GM21423 (cell line): ENCODE data around the gene ERICH2.

Source experiments
- ATAC-seq: cut with Tn5 transposase; IDR thresholded peaks from one replicate; pipeline ENCODE4 v1.9.1; 2021; ENCODE audit warnings: mild to moderate bottlenecking, moderate library complexity; ENCODE audit not compliant: unreplicated experiment

The ERICH2 gene

GRCh38 chr2:170762760-170763159, 7.4 kb upstream of the ERICH2 start:
- ATAC-seq, result no peak

DNA sequence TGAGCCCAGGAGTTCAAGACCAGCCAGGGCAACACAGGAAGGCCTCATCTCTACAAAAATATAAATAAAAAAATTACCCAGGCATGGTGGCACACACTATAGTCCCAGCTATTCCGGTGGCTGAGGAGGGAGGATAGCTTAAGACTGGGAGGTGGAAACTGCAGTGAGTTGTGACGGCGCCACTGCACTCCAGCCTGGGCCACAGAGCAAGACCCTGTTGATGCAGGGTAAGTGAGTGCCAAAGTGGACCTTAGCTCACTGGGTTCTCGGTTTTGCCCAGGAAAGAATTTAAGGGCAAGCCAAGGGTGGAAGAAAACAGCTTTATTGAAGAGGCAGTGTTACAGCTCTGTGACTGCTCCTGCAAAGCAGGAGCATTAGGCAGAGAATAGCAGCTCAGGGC, 6.9 kb upstream of the ERICH2 start:
- ATAC-seq, result no peak

DNA sequence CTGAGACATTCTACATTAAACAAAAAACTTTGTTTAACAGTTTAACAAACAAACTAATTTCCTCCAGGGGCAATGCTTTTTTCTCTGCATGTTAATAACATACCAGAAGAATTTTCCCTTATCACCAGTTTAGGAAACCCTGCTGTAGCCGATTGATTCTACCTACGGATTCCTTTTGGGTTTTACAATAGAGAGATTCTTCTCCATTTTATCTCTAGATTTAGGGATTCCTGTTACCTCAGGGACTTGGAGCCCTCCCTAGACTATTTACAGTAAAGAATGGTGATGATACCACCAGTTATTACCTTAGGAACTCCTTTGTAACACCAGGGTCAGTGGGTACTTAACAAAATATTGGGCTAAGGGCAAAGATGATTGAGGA, 5.3 kb upstream of the ERICH2 start:
- no peak for ATAC-seq

GRCh38 chr2:170766693-170767092, 3.5 kb upstream of the ERICH2 start:
- no peak for ATAC-seq

DNA sequence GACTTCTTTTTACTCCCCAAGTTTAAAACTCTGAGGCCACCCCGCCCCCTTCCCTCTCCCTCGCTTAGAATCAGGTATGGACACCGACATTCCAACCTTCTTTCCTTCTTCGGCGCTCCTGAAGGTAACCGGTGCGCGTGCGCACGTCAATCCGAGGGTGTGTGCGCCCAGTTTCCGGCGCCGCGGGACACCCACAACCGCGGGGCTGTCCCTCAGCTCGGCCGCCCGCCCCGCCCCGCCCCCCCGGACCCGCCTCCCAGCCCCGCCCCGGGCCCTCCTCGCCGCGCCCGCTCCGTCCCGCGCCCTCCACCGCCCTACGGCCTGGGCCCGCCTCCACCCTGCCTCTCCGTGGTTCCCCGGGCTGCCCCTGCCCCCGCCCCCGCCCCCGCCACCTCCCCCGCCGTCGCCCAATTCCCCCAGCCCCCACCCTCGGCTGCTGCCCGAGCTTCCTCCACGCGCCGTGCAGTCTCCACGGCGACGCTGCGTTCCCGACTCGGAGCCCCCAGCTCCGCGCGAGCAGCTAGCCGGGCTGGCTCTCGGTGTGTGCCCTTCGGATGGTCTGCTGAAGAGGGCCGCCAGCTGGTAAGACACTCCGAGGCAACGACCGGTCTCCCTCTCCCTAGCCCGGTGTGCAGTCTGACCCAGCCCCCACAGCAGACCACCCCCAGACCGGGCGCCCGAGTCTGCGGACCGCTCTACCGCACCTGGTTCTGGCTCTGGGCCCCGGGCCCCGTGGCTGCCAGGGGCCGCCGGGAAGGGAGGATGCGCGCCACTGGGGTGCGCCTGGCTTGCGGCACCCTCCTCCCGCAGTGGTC, 635 bp downstream of the ERICH2 start:
- ATAC-seq, result peak; percentile 84

- ATAC-seq, result no peak
Observed at GRCh38 chr2:170771421-170771937, 1.3 kb downstream of the ERICH2 start.

DNA sequence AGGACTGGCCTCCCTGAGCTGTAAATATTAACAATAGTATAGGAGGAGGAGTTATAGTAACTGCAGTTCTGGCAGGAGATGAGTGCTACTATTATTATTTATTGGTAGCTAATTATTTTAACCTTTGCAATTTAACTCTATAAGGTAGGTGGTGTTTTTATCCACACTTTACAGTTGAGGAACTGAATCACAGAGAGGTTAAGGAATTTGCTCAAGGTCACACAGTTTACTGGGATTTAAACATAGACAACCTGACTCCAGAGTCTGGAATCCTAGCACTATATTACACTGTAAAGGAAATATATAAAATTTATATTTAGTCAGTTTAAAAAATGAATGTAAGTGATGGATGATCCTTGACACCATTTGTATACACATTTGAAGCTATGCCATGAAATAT, 2.1 kb downstream of the ERICH2 start:
- ATAC-seq, result no peak

DNA sequence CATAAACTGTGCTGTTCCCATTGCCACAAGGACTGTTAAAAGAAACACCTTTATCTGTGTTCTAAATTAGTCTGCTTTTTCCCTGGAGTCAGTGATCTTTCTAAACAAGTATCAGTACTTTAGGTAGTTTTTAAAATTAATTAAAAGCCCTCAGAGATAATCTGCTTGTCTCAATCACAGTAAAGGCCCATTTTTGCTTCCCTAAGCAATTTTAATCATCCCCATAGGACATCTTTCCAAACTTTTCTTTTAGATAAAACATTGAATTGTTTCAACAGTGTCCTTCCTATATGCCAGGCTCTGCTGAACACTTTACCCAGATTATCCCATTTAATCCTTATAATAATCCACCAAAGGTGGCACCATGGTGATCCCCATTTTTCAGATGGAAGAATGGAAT, 3.9 kb downstream of the ERICH2 start:
- ATAC-seq, result no peak

DNA sequence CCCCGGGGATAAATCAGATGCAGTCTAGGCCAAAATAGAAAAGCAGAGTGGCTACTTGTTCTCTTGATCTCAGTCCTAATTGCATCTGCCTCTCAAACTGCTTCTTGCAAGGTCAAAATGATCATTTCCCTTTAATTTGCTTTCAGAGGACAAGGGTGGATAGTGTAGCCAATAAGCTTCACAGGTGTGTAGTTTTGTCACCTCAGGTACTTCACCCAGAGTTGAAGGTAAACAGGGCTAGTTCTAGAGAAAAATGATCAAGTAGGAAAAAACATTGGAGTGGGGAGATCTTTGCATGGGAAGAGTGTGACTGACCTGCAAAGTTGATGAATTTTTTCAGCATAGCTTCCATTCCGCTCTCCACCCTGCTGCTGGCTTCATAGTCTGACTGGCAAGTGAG, 8.7 kb downstream of the ERICH2 start:
- ATAC-seq, result no peak

GRCh38 chr2:170779304-170779703, 9.1 kb downstream of the ERICH2 start:
- ATAC-seq, result no peak

DNA sequence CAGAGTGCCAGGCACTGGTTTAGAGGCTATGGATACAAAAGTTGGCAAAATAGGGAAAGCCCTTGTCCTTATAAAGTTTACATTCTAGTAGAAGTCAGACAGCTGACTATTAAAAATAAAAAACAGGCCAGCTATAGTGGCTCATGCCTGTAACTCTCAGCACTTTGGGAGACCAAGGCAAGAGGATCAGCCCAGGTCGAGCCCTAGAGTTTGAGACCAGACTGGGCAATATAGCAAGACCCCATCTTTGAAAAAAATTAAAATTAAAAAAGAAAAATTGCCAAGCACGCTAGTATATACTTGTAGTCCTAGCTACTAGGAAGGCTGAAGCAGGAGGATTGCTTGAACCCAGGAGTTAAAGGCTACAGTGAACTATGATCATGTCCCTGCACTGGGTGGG, 12.5 kb downstream of the ERICH2 start:
- no peak for ATAC-seq

GRCh38 chr2:170783549-170783948, 13.4 kb downstream of the ERICH2 start:
- no peak for ATAC-seq

- ATAC-seq, result no peak
Observed at GRCh38 chr2:170798996-170799395, 28.8 kb downstream of the ERICH2 start.

DNA sequence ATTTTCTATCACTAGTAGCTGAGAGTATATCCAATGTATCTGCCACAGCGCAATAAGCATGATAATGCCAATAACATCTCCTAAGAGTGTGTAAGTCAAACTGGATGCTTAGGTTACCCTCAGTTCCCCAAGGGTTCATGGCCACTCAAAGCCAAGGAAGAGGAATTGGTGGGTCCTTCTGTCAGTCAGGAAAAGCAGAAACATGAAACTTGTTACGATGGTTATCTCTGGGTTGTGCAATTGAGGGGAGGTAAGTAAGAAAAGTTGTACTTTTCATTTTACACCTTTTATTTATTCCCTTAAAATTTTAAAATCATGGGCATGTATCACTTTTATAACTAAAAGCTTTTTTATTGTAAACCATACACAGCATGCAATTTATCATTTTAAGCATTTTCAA, 36.4 kb downstream of the ERICH2 start:
- no peak for ATAC-seq

DNA sequence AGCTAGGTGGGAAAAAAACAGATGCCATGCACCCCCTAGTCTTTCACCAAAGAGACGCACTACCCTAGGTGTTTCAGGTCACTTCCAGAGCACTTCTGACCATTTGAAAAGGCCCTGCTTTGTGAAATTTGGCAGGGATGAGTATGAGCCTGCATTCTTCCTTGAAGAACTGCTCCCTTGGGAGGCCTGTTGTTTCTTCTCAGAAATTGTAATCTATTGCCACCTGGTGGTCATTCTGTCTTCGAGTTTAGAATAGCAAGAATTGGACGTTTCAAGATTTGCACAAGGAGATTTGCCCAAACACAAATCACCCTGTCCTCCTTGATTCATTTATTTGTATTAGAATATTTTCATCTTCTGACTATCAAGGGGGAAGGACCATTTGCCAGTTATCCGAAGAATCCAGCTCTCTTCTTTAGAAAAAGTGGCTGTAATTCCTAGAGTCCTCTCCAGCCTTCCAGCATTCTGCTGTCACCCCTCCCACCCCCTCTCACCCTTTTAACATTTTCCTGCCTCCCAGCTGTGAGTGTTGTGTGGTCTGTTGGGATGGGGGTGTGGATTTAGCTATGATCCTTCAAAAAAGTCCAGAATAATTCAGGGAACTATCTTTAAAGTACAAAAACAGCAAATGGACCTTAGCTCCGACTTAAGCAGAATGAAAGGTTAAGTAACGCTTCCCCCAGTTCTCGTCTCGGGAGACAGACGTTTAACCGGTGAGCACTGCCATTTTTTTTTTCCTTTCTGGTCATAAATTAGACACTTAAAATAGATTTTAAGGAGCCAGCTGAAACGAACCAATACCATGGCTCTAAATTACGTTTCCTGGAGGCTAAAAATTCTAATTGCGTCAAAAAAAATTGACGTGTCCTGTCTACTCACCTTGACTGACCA, 42.8 kb downstream of the ERICH2 start:
- ATAC-seq, result no peak

DNA sequence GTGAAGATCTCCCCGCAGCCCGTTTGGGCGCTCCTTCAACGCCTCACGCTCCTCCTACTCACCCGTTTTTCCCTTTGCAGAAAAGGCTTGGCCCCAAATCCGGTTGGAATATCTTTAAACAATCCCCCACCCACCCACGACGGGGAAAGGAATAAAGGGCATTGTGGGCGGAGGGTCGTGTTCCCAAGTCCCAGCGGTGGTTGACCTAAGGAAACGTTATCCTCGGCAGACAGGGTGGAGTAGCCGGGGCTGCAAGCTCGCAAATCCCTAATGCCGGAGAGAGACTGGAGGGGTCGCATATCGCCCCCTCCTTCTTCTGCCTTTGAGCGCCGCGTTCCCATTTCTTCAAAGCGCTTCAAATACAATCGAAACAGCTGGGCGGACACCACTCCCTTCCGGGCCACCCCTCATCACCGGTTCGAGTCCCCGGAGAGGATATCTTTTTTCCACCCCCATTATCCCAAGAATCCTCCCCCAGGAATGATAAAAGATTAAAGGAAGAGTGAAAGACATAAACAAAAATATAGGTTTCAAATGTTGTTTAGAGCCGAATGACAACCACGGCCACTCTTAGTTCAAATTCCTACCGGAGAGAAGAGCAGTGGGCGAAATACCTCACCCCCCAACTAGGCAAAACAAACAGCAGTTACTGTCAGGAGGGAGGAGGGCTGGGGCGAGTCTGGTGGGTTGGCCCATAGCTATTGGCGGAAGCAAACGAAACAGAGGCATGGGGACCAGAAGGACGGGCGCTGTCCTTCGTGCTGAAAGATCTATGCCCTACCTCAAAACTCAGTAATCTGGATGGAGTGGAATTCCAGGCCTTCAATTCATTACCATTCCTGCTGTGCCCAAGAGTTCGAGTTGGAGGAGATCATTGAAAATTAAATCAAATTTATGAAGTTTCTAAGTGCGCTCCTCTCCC, 43.7 kb downstream of the ERICH2 start:
- ATAC-seq, result no peak

GRCh38 chr2:170814533-170815230, 44.5 kb downstream of the ERICH2 start:
- no peak for ATAC-seq

DNA sequence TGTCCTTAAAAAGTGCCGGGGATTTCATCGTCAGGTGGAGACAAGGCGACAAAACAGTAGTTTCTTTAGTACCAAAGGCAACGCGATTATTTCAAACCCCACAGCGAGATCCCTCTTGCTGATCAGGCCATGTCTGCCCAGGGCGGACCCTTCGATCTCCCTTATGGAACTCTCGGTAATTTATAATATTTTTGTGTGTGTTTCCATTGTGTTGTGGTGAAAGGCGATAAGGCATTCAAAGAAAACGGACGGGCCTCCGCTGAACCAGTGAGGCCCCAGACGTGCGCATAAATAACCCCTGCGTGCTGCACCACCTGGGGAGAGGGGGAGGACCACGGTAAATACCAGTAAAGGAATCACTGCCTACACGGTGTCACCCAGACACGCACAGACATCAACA, 45.1 kb downstream of the ERICH2 start:
- no peak for ATAC-seq

DNA sequence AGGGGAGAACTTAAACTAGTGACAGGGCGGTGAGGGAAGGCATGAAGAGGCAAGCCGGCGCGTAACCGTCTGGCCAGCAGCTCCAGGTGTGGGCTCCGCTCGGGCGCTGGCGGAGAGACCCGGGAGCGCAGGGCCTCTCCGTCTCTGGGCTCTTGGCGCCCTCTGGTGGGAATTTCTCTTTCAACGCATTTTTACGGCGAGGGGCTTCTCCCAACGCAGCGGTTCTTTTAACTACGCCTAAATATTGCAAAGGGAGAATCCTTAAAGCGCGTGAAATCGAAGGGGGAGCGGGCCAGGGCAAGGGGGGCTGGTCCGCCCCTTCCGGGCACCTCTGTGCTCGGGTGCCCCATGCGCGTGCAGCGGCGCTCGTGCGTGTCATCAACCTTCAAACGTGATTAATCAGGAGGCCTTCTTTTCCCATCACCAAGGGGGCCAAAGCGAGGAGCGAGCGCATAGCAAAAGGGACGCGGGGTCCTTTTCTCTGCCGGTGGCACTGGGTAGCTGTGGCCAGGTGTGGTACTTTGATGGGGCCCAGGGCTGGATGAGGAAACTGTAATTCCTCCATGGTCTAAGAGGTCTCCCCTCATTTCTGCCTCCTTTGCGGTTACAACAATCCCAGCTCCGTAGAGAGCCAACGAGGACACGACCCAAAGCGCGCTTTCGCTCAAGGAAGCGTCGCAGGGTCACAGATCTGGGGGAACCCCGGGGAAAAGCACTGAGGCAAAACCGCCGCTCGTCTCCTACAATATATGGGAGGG, 45.7 kb downstream of the ERICH2 start:
- ATAC-seq, result no peak
